IMR-90 (cell line): Measurements from ENCODE around the gene PAGE2B. TPM values are rescaled to one million over a fixed set of nuclear protein-coding genes. Genes with fewer than 3 reads are reported as not detected.

ENCODE experiments used
- ATAC-seq: fragments of 200-7000 bp; cut with Tn5 transposase; 2 replicates; pipeline ENCODE4 v1.9.1; 2020; ENCODE audit warnings: low read depth, mild to moderate bottlenecking, moderate library complexity
- BruUV-seq: library from RNA; stranded (reverse); fragments of 400-500 nt; replicated peaks from 2 replicates; lab custom pipeline; 2021; lab: Mats Ljungman, UMichigan
- CTCF ChIA-PET: fragments of 300-600 bp; formaldehyde crosslinking; extraction: SDS; loops from one replicate; lab custom pipeline; 2021; ENCODE audit warnings: antibody characterized with exemption; lab: Yijun Ruan, JAX
- POLR2A ChIA-PET: fragments of 300-600 bp; sonication (Branson Sonifier 250); formaldehyde crosslinking; loops from one replicate; lab custom pipeline; 2022; ENCODE audit warnings: antibody characterized with exemption; ENCODE audit not compliant: unreplicated experiment; lab: Charles Lee
- DNase-seq: peaks from one replicate; pipeline ENCODE4 v3.0.0; 2013
- H2AFZ ChIP-seq: replicated peaks from 2 replicates; pipeline ENCODE3; 2013; ENCODE audit warnings: low read length, mild to moderate bottlenecking; ENCODE audit not compliant: poor library complexity
- H2AK5ac ChIP-seq: 2 replicates; pipeline ENCODE4 v1.6.1; 2013; ENCODE audit warnings: low read depth, low read length, inconsistent platforms
- H2AK9ac ChIP-seq: replicated peaks from 2 replicates; pipeline ENCODE3; 2013; ENCODE audit warnings: mild to moderate bottlenecking, low read depth, low read length, moderate library complexity; ENCODE audit not compliant: poor library complexity
- H2BK120ac ChIP-seq: 2 replicates; pipeline ENCODE4 v1.6.1; 2013; ENCODE audit warnings: low read depth, low read length, inconsistent platforms
- H2BK15ac ChIP-seq: 3 replicates; pipeline ENCODE4 v1.6.1; 2013; ENCODE audit warnings: low read depth, low read length, inconsistent platforms
- H2BK20ac ChIP-seq: 2 replicates; pipeline ENCODE4 v1.6.1; 2013; ENCODE audit warnings: low read depth, mild to moderate bottlenecking, inconsistent platforms, low read length, moderate library complexity
- H2BK5ac ChIP-seq: 2 replicates; pipeline ENCODE4 v1.6.1; 2013; ENCODE audit warnings: mild to moderate bottlenecking, low read depth, low read length, inconsistent platforms; ENCODE audit not compliant: poor library complexity, severe bottlenecking
- H3K14ac ChIP-seq: replicated peaks from 2 replicates; pipeline ENCODE4 v1.6.1; 2013; ENCODE audit warnings: low read depth, low read length, inconsistent platforms
- H3K18ac ChIP-seq: 2 replicates; pipeline ENCODE4 v1.6.1; 2013; ENCODE audit warnings: low read depth, low read length, control low read depth
- H3K23ac ChIP-seq: 2 replicates; pipeline ENCODE4 v1.6.1; 2013; ENCODE audit warnings: low read depth, low read length, inconsistent platforms
- H3K27ac ChIP-seq: 2 replicates; pipeline ENCODE4 v1.5.1; 2013; ENCODE audit warnings: mild to moderate bottlenecking, control low read depth, low read length; ENCODE audit not compliant: insufficient read depth
- H3K27me3 ChIP-seq: 2 replicates; pipeline ENCODE4 v1.6.1; 2013; ENCODE audit warnings: low read length; ENCODE audit not compliant: control insufficient read depth, insufficient read depth
- H3K36me3 ChIP-seq: 2 replicates; pipeline ENCODE4 v1.6.1; 2013; ENCODE audit warnings: low read length, mixed read lengths; ENCODE audit not compliant: control insufficient read depth, insufficient read depth
- H3K4ac ChIP-seq: 2 replicates; pipeline ENCODE4 v1.6.1; 2013; ENCODE audit warnings: low read depth, low read length, inconsistent platforms
- H3K4me1 ChIP-seq: 2 replicates; pipeline ENCODE4 v1.6.1; 2013; ENCODE audit warnings: low read length, mixed read lengths; ENCODE audit not compliant: control insufficient read depth, insufficient read depth
- H3K4me2 ChIP-seq: 2 replicates; pipeline ENCODE4 v1.6.1; 2013; ENCODE audit warnings: low read depth, mild to moderate bottlenecking, control low read depth, low read length, moderate library complexity
- H3K4me3 ChIP-seq: 2 replicates; pipeline ENCODE4 v1.5.1; 2013; ENCODE audit warnings: low read depth, mild to moderate bottlenecking, control low read depth, low read length, moderate library complexity; ENCODE audit not compliant: insufficient read depth
- H3K56ac ChIP-seq: 2 replicates; pipeline ENCODE4 v1.6.1; 2013; ENCODE audit warnings: low read length, inconsistent platforms; ENCODE audit not compliant: insufficient read depth; ENCODE audit errors: extremely low read depth
- H3K79me1 ChIP-seq, 2 experiments: 2 replicates each; pipeline ENCODE4 v1.6.1; 2013; ENCODE audit warnings: low read length in 2 of 2, inconsistent platforms in 1 of 2, low read depth in 1 of 2
- H3K9ac ChIP-seq: 2 replicates; pipeline ENCODE4 v1.6.1; 2013; ENCODE audit warnings: low read depth, low read length, control low read depth
- H3K9me1 ChIP-seq: 2 replicates; pipeline ENCODE4 v1.6.1; 2013; ENCODE audit warnings: low read length, inconsistent platforms; ENCODE audit not compliant: insufficient read depth
- H3K9me3 ChIP-seq: 2 replicates; pipeline ENCODE4 v1.6.1; 2013; ENCODE audit warnings: low read length; ENCODE audit not compliant: control insufficient read depth, insufficient read depth
- H4K20me1 ChIP-seq: 2 replicates; pipeline ENCODE4 v1.6.1; 2013; ENCODE audit warnings: low read length, inconsistent platforms; ENCODE audit not compliant: insufficient read depth
- H4K5ac ChIP-seq: 2 replicates; pipeline ENCODE4 v1.6.1; 2013; ENCODE audit warnings: mild to moderate bottlenecking, low read depth, low read length, control low read depth
- H4K8ac ChIP-seq, 2 experiments: 2 replicates each; pipeline ENCODE4 v1.6.1; 2013; ENCODE audit warnings: low read depth in 2 of 2, low read length in 2 of 2, control low read depth in 1 of 2, inconsistent platforms in 1 of 2
- H4K91ac ChIP-seq: 2 replicates; pipeline ENCODE4 v1.6.1; 2013; ENCODE audit warnings: low read depth, low read length, inconsistent platforms; ENCODE audit not compliant: insufficient read depth
- BHLHE40 ChIP-seq: fragments of 150-350 bp; IDR thresholded peaks from 2 replicates; pipeline ENCODE4 v1.6.1; 2016; ENCODE audit warnings: mild to moderate bottlenecking, low read depth, low read length
- MAFK ChIP-seq: IDR thresholded peaks from 2 replicates; pipeline ENCODE4 v1.6.1; 2012; ENCODE audit warnings: low read depth, low read length, improper control_type of control experiment
- RCOR1 ChIP-seq: IDR thresholded peaks from 2 replicates; pipeline ENCODE4 v1.6.1; 2012; ENCODE audit warnings: mild to moderate bottlenecking, low read length, improper control_type of control experiment; ENCODE audit not compliant: insufficient replicate concordance
- SMC3 ChIP-seq: fragments of 150-350 bp; IDR thresholded peaks from 2 replicates; pipeline ENCODE4 v1.6.1; 2016; ENCODE audit warnings: low read depth, mild to moderate bottlenecking, antibody characterized with exemption, low read length, moderate library complexity
- WGBS, 2 experiments: methylation state at CpG; one replicate each; pipeline versions ENCODE4 v1.1.5 to v1.1.7; 2013; ENCODE audit warnings: missing lambda C conversion rate in 2 of 2; ENCODE audit not compliant: insufficient read length in 1 of 2; ENCODE audit errors: extremely low coverage in 2 of 2; 5-methylcytosine and 5-hydroxymethylcytosine counted together
- dilution Hi-C: fragments of 300-500 bp; cut with HindIII; formaldehyde crosslinking; loops from one replicate; pipeline ENCODE4 v1.14.3; 2018; ENCODE audit warnings: low sequenced_read_pairs; ENCODE audit not compliant: unreplicated experiment
- in situ Hi-C: fragments of 300-500 bp; cut with MboI; formaldehyde crosslinking; loops from 3 replicates; pipeline ENCODE4 v1.14.3; 2019; ENCODE audit warnings: low sequenced_read_pairs, inconsistent platforms, mixed read lengths
- intact Hi-C: fragments of 100-400 bp; cut with micrococcal nuclease; formaldehyde crosslinking; loops from 2 replicates; pipeline ENCODE4 v1.10.0; 2022
- polyA plus RNA-seq, 3 experiments: library from polyadenylated mRNA; depleted of rRNA; stranded (reverse); fragments of >200 nt; gene quantifications; 2 replicates each; pipeline ENCODE4 v1.2.3, GENCODE V29; 2012; ENCODE audit warnings: low replicate concordance in 1 of 3
- total RNA-seq: library from RNA; depleted of rRNA; stranded (reverse); fragments of >200 nt; gene quantifications from 2 replicates; pipeline ENCODE4 v1.2.3, GENCODE V29; 2012

PAGE2B gene
- total and polyA plus RNA-seq, 2 of the 4 experiments (the other 2 are of a cell fraction), result not detected

- Histone ChIP-seq H2AFZ (no peak overlapping the region), H3K79me1 (no peaks in the 10 kb centered on the region), H2AK5ac (no peak overlapping the region), H3K14ac (no peak overlapping the region), H2BK20ac (no peak overlapping the region), H3K9me3 (no peaks in the 10 kb centered on the region), H3K4me3 (no peak overlapping the region), H2BK15ac (no peak overlapping the region), H3K18ac (no peak overlapping the region), H3K9me1 (no peaks in the 10 kb centered on the region), H3K4me1 (no peaks in the 10 kb centered on the region), H3K23ac (no peak overlapping the region), H4K20me1 (no peaks in the 10 kb centered on the region), H4K91ac (no peak overlapping the region), H4K5ac (no peak overlapping the region), H3K27me3 (peaks cover 10% of the 10 kb centered on the region), H4K8ac (no peak overlapping the region), H3K56ac (no peak overlapping the region), H3K4ac (no peak overlapping the region), H3K4me2 (no peak overlapping the region), H2BK5ac (no peak overlapping the region), H2AK9ac (no peak overlapping the region), H3K27ac (no peak overlapping the region), H2BK120ac (no peak overlapping the region), H3K36me3 (no peaks in the 10 kb centered on the region), H3K9ac (no peak overlapping the region)
- CTCF ChIA-PET, result no interaction called here
- ATAC-seq, result no peak
- WGBS, 2 experiments, result 20% methylated on average over 1 of the region's 2 CpGs; no CpG with 5 or more reads in 1 of the 2 experiments
- dilution Hi-C loops (no loop called here), in situ Hi-C loops (no loop called here), intact Hi-C loops (no loop called here)
- BruUV-seq, result no TSS peak
- TF ChIP-seq RCOR1, result no peak
- no peak for TF ChIP-seq BHLHE40
- no peak for TF ChIP-seq MAFK
- no peak for TF ChIP-seq SMC3
- POLR2A ChIA-PET, result no interaction called here
- no peak for DNase-seq
These were observed 48.0 kb upstream of the PAGE2B start for GRCh38 chrX:55026840-55027239.
